Measurements from ENCODE around the gene BRF1.

The BRF1 gene

GRCh38 chr14:105179191-105179590, 121.6 kb downstream of the BRF1 start:
- no peaks in the 10 kb centered on the region for H3K36me3 ChIP-seq (ENCODE audit: insufficient read depth, insufficient read length, low read length)
- no peak overlapping the region for H3K4me3 ChIP-seq (ENCODE audit: insufficient read length, low read depth)
- H3K4me1 ChIP-seq (ENCODE audit: insufficient read depth, insufficient read length): peaks cover 8% of the 10 kb centered on the region
- H3K27me3 ChIP-seq (ENCODE audit: insufficient read depth, insufficient read length): peaks cover 28% of the 10 kb centered on the region
- no peaks in the 10 kb centered on the region for H3K9me3 ChIP-seq (ENCODE audit: insufficient read depth, low read length)
- TF ChIP-seq ZNF274 (IDR thresholded peaks at IDR 0.05; ENCODE audit: low read depth, low read length): no peak
- TF ChIP-seq SUZ12 (IDR thresholded peaks at IDR 0.05; ENCODE audit: extremely low read depth, insufficient read depth, insufficient read length): no peak
- no peak for TF ChIP-seq YY1 (IDR thresholded peaks at IDR 0.05; ENCODE audit: insufficient read depth, insufficient read length)
- no peak for DNase-seq (ENCODE audit: low read depth, low spot score)
- H3K9ac ChIP-seq (ENCODE audit: insufficient read length, low read depth): no peak overlapping the region

GRCh38 chr14:105178868-105179140, 122.0 kb downstream of the BRF1 start:
- H3K9me3 ChIP-seq (ENCODE audit: insufficient read depth, low read length): no peaks in the 10 kb centered on the region
- H3K36me3 ChIP-seq (ENCODE audit: insufficient read depth, insufficient read length, low read length): no peaks in the 10 kb centered on the region
- no peak overlapping the region for H3K9ac ChIP-seq (ENCODE audit: insufficient read length, low read depth)
- peaks cover 8% of the 10 kb centered on the region for H3K4me1 ChIP-seq (ENCODE audit: insufficient read depth, insufficient read length)
- no peak for DNase-seq (ENCODE audit: low read depth, low spot score)
- no peak overlapping the region for H3K4me3 ChIP-seq (ENCODE audit: insufficient read length, low read depth)
- TF ChIP-seq SUZ12 (IDR thresholded peaks at IDR 0.05; ENCODE audit: extremely low read depth, insufficient read depth, insufficient read length): no peak
- no peak for TF ChIP-seq YY1 (IDR thresholded peaks at IDR 0.05; ENCODE audit: insufficient read depth, insufficient read length)
- TF ChIP-seq ZNF274 (IDR thresholded peaks at IDR 0.05; ENCODE audit: low read depth, low read length): no peak
- peaks cover 28% of the 10 kb centered on the region for H3K27me3 ChIP-seq (ENCODE audit: insufficient read depth, insufficient read length)

GRCh38 chr14:105178069-105178867, 122.5 kb downstream of the BRF1 start:
- Histone ChIP-seq H3K4me1 (ENCODE audit: insufficient read depth, insufficient read length) (peaks cover 8% of the 10 kb centered on the region), H3K4me3 (ENCODE audit: insufficient read length, low read depth) (no peak overlapping the region), H3K27me3 (ENCODE audit: insufficient read depth, insufficient read length) (peaks cover 24% of the 10 kb centered on the region), H3K9ac (ENCODE audit: insufficient read length, low read depth) (no peak overlapping the region), H3K9me3 (ENCODE audit: insufficient read depth, low read length) (no peaks in the 10 kb centered on the region), H3K36me3 (ENCODE audit: insufficient read depth, insufficient read length, low read length) (no peaks in the 10 kb centered on the region)
- TF ChIP-seq YY1 (IDR thresholded peaks at IDR 0.05; ENCODE audit: insufficient read depth, insufficient read length): no peak
- no peak for TF ChIP-seq SUZ12 (IDR thresholded peaks at IDR 0.05; ENCODE audit: extremely low read depth, insufficient read depth, insufficient read length)
- no peak for TF ChIP-seq ZNF274 (IDR thresholded peaks at IDR 0.05; ENCODE audit: low read depth, low read length)
- no peak for DNase-seq (ENCODE audit: low read depth, low spot score)

GRCh38 chr14:105177082-105177481, 123.7 kb downstream of the BRF1 start:
- Histone ChIP-seq H3K4me3 (ENCODE audit: insufficient read length, low read depth) (no peak overlapping the region), H3K9ac (ENCODE audit: insufficient read length, low read depth) (no peak overlapping the region), H3K36me3 (ENCODE audit: insufficient read depth, insufficient read length, low read length) (no peaks in the 10 kb centered on the region), H3K9me3 (ENCODE audit: insufficient read depth, low read length) (no peaks in the 10 kb centered on the region), H3K4me1 (ENCODE audit: insufficient read depth, insufficient read length) (peaks cover 8% of the 10 kb centered on the region), H3K27me3 (ENCODE audit: insufficient read depth, insufficient read length) (peaks cover 15% of the 10 kb centered on the region)
- no peak for DNase-seq (ENCODE audit: low read depth, low spot score)
- TF ChIP-seq YY1 (IDR thresholded peaks at IDR 0.05; ENCODE audit: insufficient read depth, insufficient read length) (no peak), ZNF274 (IDR thresholded peaks at IDR 0.05; ENCODE audit: low read depth, low read length) (no peak), SUZ12 (IDR thresholded peaks at IDR 0.05; ENCODE audit: extremely low read depth, insufficient read depth, insufficient read length) (no peak)

GRCh38 chr14:105176513-105176912, 124.3 kb downstream of the BRF1 start:
- Histone ChIP-seq H3K4me3 (ENCODE audit: insufficient read length, low read depth) (no peak overlapping the region), H3K27me3 (ENCODE audit: insufficient read depth, insufficient read length) (peaks cover 9% of the 10 kb centered on the region), H3K9me3 (ENCODE audit: insufficient read depth, low read length) (no peaks in the 10 kb centered on the region), H3K36me3 (ENCODE audit: insufficient read depth, insufficient read length, low read length) (no peaks in the 10 kb centered on the region), H3K4me1 (ENCODE audit: insufficient read depth, insufficient read length) (peaks cover 8% of the 10 kb centered on the region), H3K9ac (ENCODE audit: insufficient read length, low read depth) (no peak overlapping the region)
- no peak for DNase-seq (ENCODE audit: low read depth, low spot score)
- TF ChIP-seq YY1 (IDR thresholded peaks at IDR 0.05; ENCODE audit: insufficient read depth, insufficient read length): no peak
- TF ChIP-seq SUZ12 (IDR thresholded peaks at IDR 0.05; ENCODE audit: extremely low read depth, insufficient read depth, insufficient read length): no peak
- no peak for TF ChIP-seq ZNF274 (IDR thresholded peaks at IDR 0.05; ENCODE audit: low read depth, low read length)

GRCh38 chr14:105173901-105174894, 126.6 kb downstream of the BRF1 start:
- TF ChIP-seq ZNF274 (IDR thresholded peaks at IDR 0.05; ENCODE audit: low read depth, low read length) (no peak), SUZ12 (IDR thresholded peaks at IDR 0.05; ENCODE audit: extremely low read depth, insufficient read depth, insufficient read length) (no peak), YY1 (IDR thresholded peaks at IDR 0.05; ENCODE audit: insufficient read depth, insufficient read length) (no peak)
- H3K27me3 ChIP-seq (ENCODE audit: insufficient read depth, insufficient read length): no peaks in the 10 kb centered on the region
- H3K4me3 ChIP-seq (ENCODE audit: insufficient read length, low read depth): no peak overlapping the region
- no peaks in the 10 kb centered on the region for H3K36me3 ChIP-seq (ENCODE audit: insufficient read depth, insufficient read length, low read length)
- no peak for DNase-seq (ENCODE audit: low read depth, low spot score)
- peaks cover 4% of the 10 kb centered on the region for H3K4me1 ChIP-seq (ENCODE audit: insufficient read depth, insufficient read length)
- H3K9me3 ChIP-seq (ENCODE audit: insufficient read depth, low read length): no peaks in the 10 kb centered on the region
- H3K9ac ChIP-seq (ENCODE audit: insufficient read length, low read depth): no peak overlapping the region

GRCh38 chr14:105173145-105173544, 127.7 kb downstream of the BRF1 start:
- Histone ChIP-seq H3K9ac (ENCODE audit: insufficient read length, low read depth) (no peak overlapping the region), H3K4me3 (ENCODE audit: insufficient read length, low read depth) (no peak overlapping the region), H3K27me3 (ENCODE audit: insufficient read depth, insufficient read length) (no peaks in the 10 kb centered on the region), H3K4me1 (ENCODE audit: insufficient read depth, insufficient read length) (peaks cover 4% of the 10 kb centered on the region), H3K9me3 (ENCODE audit: insufficient read depth, low read length) (no peaks in the 10 kb centered on the region), H3K36me3 (ENCODE audit: insufficient read depth, insufficient read length, low read length) (no peaks in the 10 kb centered on the region)
- no peak for DNase-seq (ENCODE audit: low read depth, low spot score)
- TF ChIP-seq ZNF274 (IDR thresholded peaks at IDR 0.05; ENCODE audit: low read depth, low read length): no peak
- TF ChIP-seq YY1 (IDR thresholded peaks at IDR 0.05; ENCODE audit: insufficient read depth, insufficient read length): no peak
- no peak for TF ChIP-seq SUZ12 (IDR thresholded peaks at IDR 0.05; ENCODE audit: extremely low read depth, insufficient read depth, insufficient read length)

Data from NT2/D1 (cell line).